ENCODE results near the gene RUNX1.
A peak's percentile ranks its signal among the peaks of the same experiment; 100 is the strongest.

Gene RUNX1

DNA sequence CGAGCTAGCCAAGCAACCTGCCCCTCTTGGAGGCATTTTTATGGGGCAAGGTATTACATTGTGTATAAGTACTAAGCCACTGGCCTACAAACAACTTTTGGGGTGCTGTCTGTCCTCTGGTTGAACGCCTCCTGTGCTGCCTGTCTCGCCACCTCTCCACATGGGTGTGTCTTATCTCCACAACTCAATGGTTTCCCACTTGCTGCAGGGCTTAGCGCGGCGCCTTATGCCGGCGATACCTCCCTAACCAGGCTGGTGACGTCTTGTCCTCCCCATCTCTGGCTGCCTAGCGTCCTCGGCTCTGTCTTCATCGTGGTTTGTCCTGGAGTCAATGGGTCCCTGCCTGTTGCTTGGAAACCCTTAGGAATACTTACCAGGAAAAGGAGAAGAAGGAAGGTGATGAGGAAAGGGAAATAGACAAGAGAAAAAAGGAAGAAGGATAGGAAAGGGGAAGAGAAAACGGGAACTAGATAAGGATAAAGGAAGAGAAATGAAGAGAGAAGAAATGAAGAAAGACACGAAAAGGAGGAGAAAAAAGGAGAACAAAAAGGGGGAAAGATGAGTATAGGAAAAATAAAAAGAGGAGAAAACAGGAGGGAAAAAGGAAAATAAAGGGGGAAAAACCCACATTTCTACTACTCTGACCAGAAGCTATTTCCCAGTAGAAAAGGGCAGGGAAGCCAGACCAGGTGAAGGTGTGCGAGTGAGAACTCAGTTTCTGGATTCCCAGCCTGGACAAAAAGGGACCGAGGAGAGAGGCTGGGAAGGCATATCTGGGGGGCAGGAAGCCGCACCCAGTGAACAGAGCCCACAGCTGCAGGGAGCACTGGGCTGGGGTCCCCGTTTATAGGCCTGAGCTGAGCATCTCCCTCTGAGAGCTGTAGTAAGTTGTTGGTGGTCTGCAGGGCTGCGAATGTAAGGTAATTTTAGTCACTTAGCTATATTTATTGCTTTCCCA lies 294.1 kb downstream of the RUNX1 start:
- Mint-ChIP-seq H3K27ac (peak overlapping the region in 1 of 2 donors; percentile 21), H3K27me3 (peaks cover 35% of the 10 kb centered on the region), H3K4me3 (no peak overlapping the region), H3K9me3 (no peaks in the 10 kb centered on the region), H3K4me1 (no peaks in the 10 kb centered on the region)
- no peak for ATAC-seq
- no peak for DNase-seq

DNA sequence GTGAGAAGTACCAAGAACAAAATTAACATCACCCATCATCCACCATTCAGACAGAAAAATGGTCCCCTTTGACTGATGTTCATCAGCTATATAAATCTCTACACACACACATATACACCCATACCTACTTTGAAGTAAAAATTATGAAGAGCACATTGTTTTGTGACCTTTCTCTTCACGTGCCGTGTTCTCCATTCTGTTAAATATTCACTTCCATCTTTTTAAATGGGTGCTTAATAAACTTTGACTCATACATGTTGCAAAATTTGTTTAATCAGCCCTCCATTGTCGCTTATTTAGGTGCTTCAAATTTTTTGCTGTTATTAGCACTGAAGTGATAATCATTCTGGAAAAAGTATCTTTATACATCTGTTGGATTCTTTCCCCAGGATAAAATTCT lies 300.2 kb downstream of the RUNX1 start:
- H3K27ac Mint-ChIP-seq, result no peak overlapping the region
- H3K4me3 Mint-ChIP-seq, result no peak overlapping the region
- peaks cover 7% of the 10 kb centered on the region for H3K4me1 Mint-ChIP-seq
- peaks cover 30% of the 10 kb centered on the region for H3K27me3 Mint-ChIP-seq
- no peaks in the 10 kb centered on the region for H3K9me3 Mint-ChIP-seq
- ATAC-seq (no peak), DNase-seq (no peak)

DNA sequence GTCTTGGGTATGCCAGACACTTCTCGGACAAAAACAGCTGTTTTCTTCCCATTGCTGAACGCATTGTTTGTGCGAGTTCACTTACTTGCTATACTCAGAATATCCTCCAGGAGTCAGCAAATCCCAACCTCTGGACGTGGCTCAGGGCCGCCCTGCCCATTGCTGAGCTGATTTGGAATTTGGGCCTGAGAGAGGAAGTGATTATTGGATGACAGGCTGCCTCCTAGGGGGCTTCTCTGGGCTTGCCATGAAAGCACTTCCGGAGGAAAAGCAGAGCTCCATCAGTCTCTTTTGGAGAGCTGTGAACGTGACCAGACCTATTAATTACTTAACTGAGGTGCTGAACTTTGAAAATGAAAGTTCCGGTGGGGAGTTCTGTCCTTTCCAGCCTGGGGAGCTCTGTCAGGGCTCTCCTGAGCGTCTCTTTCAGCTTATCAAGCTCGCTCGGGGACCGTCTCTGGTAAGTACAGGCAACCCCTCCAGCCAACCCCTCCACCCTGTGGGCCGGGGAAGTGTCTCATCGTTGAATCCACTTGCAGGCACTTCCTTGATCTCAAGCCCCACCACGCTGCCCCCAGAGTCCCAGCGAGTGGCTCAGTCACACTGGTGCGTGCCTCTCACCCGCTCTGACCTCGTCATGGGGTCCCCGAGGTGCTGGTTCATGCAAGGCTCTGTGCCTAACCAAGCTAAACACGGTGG lies 303.4 kb downstream of the RUNX1 start:
- Mint-ChIP-seq H3K4me1 (peaks cover 7% of the 10 kb centered on the region), H3K4me3 (peak overlapping the region; percentile 74 to 77), H3K27me3 (peaks cover 25% of the 10 kb centered on the region), H3K27ac (peak overlapping the region; percentile 78 to 94), H3K9me3 (no peaks in the 10 kb centered on the region)
- ATAC-seq, result peak; percentile 95
- DNase-seq, result peak; percentile 62 to 68

DNA sequence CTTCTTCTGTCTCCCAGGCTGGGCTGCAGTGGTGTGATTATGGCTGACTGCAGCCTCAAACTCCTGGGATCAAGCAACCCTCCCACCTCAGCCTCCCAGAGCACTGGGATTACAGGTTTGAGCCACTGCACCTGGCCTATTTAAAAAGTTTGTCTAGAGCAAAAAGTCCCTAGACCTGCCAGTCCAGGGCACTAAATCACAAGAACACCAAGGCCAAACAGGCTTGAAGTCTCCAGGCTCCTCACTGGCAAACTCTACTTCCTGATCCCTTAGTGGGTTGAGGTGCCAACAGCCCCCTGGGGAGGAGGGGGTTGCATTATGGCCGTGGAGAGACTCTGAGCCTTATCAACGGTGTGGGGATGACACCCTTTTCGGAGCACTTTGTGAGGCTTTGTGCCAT lies 304.3 kb downstream of the RUNX1 start:
- Mint-ChIP-seq H3K9me3 (no peaks in the 10 kb centered on the region), H3K27ac (no peak overlapping the region), H3K4me3 (no peak overlapping the region), H3K4me1 (peaks cover 7% of the 10 kb centered on the region), H3K27me3 (peaks cover 25% of the 10 kb centered on the region)
- DNase-seq (no peak), ATAC-seq (no peak)

GRCh38 chr21:34743831-34744230 lies 305.3 kb downstream of the RUNX1 start:
- DNase-seq (no peak), ATAC-seq (no peak)
- Mint-ChIP-seq H3K27ac (no peak overlapping the region), H3K4me1 (peaks cover 7% of the 10 kb centered on the region), H3K4me3 (no peak overlapping the region), H3K9me3 (no peaks in the 10 kb centered on the region), H3K27me3 (peaks cover 27% of the 10 kb centered on the region)

GRCh38 chr21:34743285-34743684 lies 305.8 kb downstream of the RUNX1 start:
- H3K9me3 Mint-ChIP-seq, result no peaks in the 10 kb centered on the region
- H3K4me3 Mint-ChIP-seq, result no peak overlapping the region
- H3K27ac Mint-ChIP-seq, result no peak overlapping the region
- peaks cover 31% of the 10 kb centered on the region for H3K27me3 Mint-ChIP-seq
- no peak for ATAC-seq
- DNase-seq, result no peak
- peaks cover 7% of the 10 kb centered on the region for H3K4me1 Mint-ChIP-seq

- Mint-ChIP-seq H3K9me3 (no peaks in the 10 kb centered on the region), H3K4me3 (no peak overlapping the region), H3K4me1 (no peaks in the 10 kb centered on the region), H3K27ac (no peak overlapping the region), H3K27me3 (peaks cover 38% of the 10 kb centered on the region)
- ATAC-seq, result no peak
- no peak for DNase-seq
Observed at GRCh38 chr21:34740198-34740597, 308.9 kb downstream of the RUNX1 start.
